ENCODE measurements around the gene RNF4.

GRCh38 chr4:2560167-2560566, 91.3 kb downstream of the RNF4 start:
- TF ChIP-seq CTCF (IDR thresholded peaks at IDR 0.05) (no peak), EP300 (IDR thresholded peaks at IDR 0.05) (no peak)
